ENCODE data around the gene DUSP19.

DNA sequence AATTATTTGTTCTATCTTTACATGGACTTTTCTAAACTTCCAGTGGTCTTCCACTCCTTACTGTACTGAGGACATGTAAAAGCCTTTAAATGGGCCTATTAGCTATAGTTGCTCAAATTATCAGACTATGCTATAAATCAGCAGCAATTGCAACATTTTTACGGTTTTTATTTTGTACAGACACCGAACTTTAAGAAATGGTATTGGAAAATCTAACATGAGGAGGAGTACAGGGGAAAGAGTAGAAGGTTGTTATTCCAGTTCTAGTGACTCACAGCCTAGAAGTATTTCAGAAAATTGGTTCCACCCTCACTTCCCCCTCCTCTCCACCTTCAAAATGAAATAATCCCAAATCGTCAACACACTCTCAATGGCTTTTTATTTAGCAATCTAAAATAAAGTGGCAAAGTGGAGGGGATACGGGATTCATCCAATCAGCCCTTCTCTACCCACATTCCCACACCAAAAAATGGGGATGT, 41.4 kb upstream of the DUSP19 start:
- TF ChIP-seq, protein P1, sequence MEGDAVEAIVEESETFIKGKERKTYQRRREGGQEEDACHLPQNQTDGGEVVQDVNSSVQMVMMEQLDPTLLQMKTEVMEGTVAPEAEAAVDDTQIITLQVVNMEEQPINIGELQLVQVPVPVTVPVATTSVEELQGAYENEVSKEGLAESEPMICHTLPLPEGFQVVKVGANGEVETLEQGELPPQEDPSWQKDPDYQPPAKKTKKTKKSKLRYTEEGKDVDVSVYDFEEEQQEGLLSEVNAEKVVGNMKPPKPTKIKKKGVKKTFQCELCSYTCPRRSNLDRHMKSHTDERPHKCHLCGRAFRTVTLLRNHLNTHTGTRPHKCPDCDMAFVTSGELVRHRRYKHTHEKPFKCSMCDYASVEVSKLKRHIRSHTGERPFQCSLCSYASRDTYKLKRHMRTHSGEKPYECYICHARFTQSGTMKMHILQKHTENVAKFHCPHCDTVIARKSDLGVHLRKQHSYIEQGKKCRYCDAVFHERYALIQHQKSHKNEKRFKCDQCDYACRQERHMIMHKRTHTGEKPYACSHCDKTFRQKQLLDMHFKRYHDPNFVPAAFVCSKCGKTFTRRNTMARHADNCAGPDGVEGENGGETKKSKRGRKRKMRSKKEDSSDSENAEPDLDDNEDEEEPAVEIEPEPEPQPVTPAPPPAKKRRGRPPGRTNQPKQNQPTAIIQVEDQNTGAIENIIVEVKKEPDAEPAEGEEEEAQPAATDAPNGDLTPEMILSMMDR (IDR thresholded peaks at IDR 0.05; ENCODE audit: low read length) = no peak
- TF ChIP-seq EZH2 (IDR thresholded peaks at IDR 0.05; ENCODE audit: borderline replicate concordance, low read length) = no peak
